Tibial nerve (tissue), 4 donors: Measurements from ENCODE around the gene TSNAXIP1. TPM values are rescaled to one million over a fixed set of nuclear protein-coding genes. Genes with fewer than 3 reads are reported as not detected.

Source experiments
- DNase-seq, 2 donors: peaks; one replicate each; pipeline ENCODE4 v3.0.0-alpha.2; 2019; ENCODE audit warnings: low spot score in 2 of 2
- H3K27ac ChIP-seq, 4 donors: fragments of 200-600 bp; sonication (generic) in 3 of 4; one replicate each; pipeline ENCODE4 v1.5.1; 2017 to 2019; ENCODE audit warnings: mild to moderate bottlenecking in 1 of 4
- H3K27me3 ChIP-seq, 2 donors: fragments of 200-600 bp; sonication (generic) in 1 of 2; one replicate each; pipeline versions ENCODE4 v1.5.1 to v1.6.0; 2017 to 2019
- H3K36me3 ChIP-seq, 3 donors: fragments of 200-600 bp; sonication (generic); one replicate each; pipeline ENCODE4 v1.5.1; 2018 to 2019
- H3K4me1 ChIP-seq, 4 donors: fragments of 200-600 bp; sonication (generic) in 3 of 4; one replicate each; pipeline ENCODE4 v1.5.1; 2017 to 2019
- H3K4me3 ChIP-seq, 4 donors: fragments of 200-600 bp; sonication (generic) in 3 of 4; one replicate each; pipeline ENCODE4 v1.5.1; 2017 to 2019; ENCODE audit warnings: mild to moderate bottlenecking in 1 of 4, moderate library complexity in 1 of 4
- H3K9me3 ChIP-seq, 4 donors: fragments of 200-600 bp; sonication (generic) in 3 of 4; one replicate each; pipeline ENCODE4 v1.5.1; 2017 to 2019
- CTCF ChIP-seq, 5 experiments: fragments of 200-600 bp in 3 of 5; fragments of 450-650 bp in 2 of 5; sonication (generic) in 3 of 5; IDR thresholded peaks; one replicate each; pipeline ENCODE4 v1.5.1; 2016 to 2019; ENCODE audit warnings: antibody characterized with exemption in 5 of 5, mild to moderate bottlenecking in 3 of 5, moderate library complexity in 2 of 5
- EP300 ChIP-seq, 2 donors: sonication (generic); formaldehyde crosslinking; IDR thresholded peaks; one replicate each; pipeline ENCODE4 v1.6.1; 2017; ENCODE audit warnings: antibody characterized with exemption in 2 of 2, mild to moderate bottlenecking in 1 of 2
- POLR2A ChIP-seq, 2 donors: fragments of 450-650 bp; IDR thresholded peaks; one replicate each; pipeline ENCODE4 v1.6.1; 2017; ENCODE audit warnings: antibody characterized with exemption in 2 of 2, mild to moderate bottlenecking in 2 of 2, moderate library complexity in 2 of 2
- WGBS, 2 donors: methylation state at CpG; one replicate each; pipeline ENCODE4 v1.1.5; 2018; 5-methylcytosine and 5-hydroxymethylcytosine counted together
- total RNA-seq, 4 donors: library from RNA; depleted of rRNA; stranded (reverse); fragments of >200 nt; gene quantifications; one replicate each; pipeline ENCODE4 v1.1.0, GENCODE V29; 2016

TSNAXIP1 gene
- total RNA-seq, 4 donors from 2014 or later: 2.8 to 8.4 (median 4.0) TPM

GRCh38 chr16:67761924-67762323 is 44.8 kb upstream of the TSNAXIP1 start:
- H3K36me3 ChIP-seq: peaks cover 0 to 61% (median 0%) of the 10 kb centered on the region in 3 donors
- TF ChIP-seq CTCF (IDR thresholded peaks at IDR 0.05): no peak
- TF ChIP-seq POLR2A (IDR thresholded peaks at IDR 0.05): no peak
- TF ChIP-seq EP300 (IDR thresholded peaks at IDR 0.05): no peak
- H3K27ac ChIP-seq: no peak overlapping the region
- H3K4me1 ChIP-seq: no peaks in the 10 kb centered on the region
- H3K4me3 ChIP-seq: no peak overlapping the region
- DNase-seq: no peak
- WGBS, 2 donors: 95 to 100% methylated on average over 1 of the region's 1 CpG
- H3K9me3 ChIP-seq: no peaks in the 10 kb centered on the region
- no peaks in the 10 kb centered on the region for H3K27me3 ChIP-seq

- Histone ChIP-seq H3K4me3 (no peak overlapping the region), H3K4me1 (no peaks in the 10 kb centered on the region), H3K27me3 (no peaks in the 10 kb centered on the region), H3K27ac (no peak overlapping the region), H3K9me3 (no peaks in the 10 kb centered on the region), H3K36me3 (peaks cover 0 to 57% (median 0%) of the 10 kb centered on the region in 3 donors)
- TF ChIP-seq CTCF (IDR thresholded peaks at IDR 0.05): no peak
- no peak for TF ChIP-seq POLR2A (IDR thresholded peaks at IDR 0.05)
- no peak for TF ChIP-seq EP300 (IDR thresholded peaks at IDR 0.05)
- DNase-seq: no peak
- 93 to 100% methylated on average over 2 of the region's 2 CpGs for whole genome bisulfite sequencing, 2 donors
Observed at GRCh38 chr16:67762385-67762784, 44.3 kb upstream of the TSNAXIP1 start.

GRCh38 chr16:67763066-67763465 is 43.6 kb upstream of the TSNAXIP1 start:
- no peak overlapping the region for H3K27ac ChIP-seq
- 90 to 96% methylated on average over 5 of the region's 5 CpGs for WGBS, 2 donors
- TF ChIP-seq EP300 (IDR thresholded peaks at IDR 0.05) (no peak), POLR2A (IDR thresholded peaks at IDR 0.05) (no peak), CTCF (IDR thresholded peaks at IDR 0.05) (no peak)
- H3K27me3 ChIP-seq: no peaks in the 10 kb centered on the region
- H3K4me1 ChIP-seq: no peaks in the 10 kb centered on the region
- H3K9me3 ChIP-seq: no peaks in the 10 kb centered on the region
- peaks cover 0 to 51% (median 0%) of the 10 kb centered on the region in 3 donors for H3K36me3 ChIP-seq
- no peak overlapping the region for H3K4me3 ChIP-seq
- no peak for DNase-seq

- no peak overlapping the region for H3K27ac ChIP-seq
- no peak overlapping the region for H3K4me3 ChIP-seq
- TF ChIP-seq CTCF (IDR thresholded peaks at IDR 0.05): no peak
- TF ChIP-seq POLR2A (IDR thresholded peaks at IDR 0.05): no peak
- TF ChIP-seq EP300 (IDR thresholded peaks at IDR 0.05): no peak
- peaks cover 0 to 44% (median 0%) of the 10 kb centered on the region in 3 donors for H3K36me3 ChIP-seq
- no peaks in the 10 kb centered on the region for H3K9me3 ChIP-seq
- no peak for DNase-seq
- H3K4me1 ChIP-seq: no peaks in the 10 kb centered on the region
- H3K27me3 ChIP-seq: no peaks in the 10 kb centered on the region
- 69 to 82% methylated on average over 7 of the region's 7 CpGs for WGBS, 2 donors
Observed at GRCh38 chr16:67764158-67764667, 42.5 kb upstream of the TSNAXIP1 start.

GRCh38 chr16:67766291-67766690 is 40.4 kb upstream of the TSNAXIP1 start:
- no peaks in the 10 kb centered on the region for H3K9me3 ChIP-seq
- H3K4me1 ChIP-seq: no peaks in the 10 kb centered on the region
- no peak overlapping the region for H3K4me3 ChIP-seq
- H3K27ac ChIP-seq: no peak overlapping the region
- DNase-seq: no peak
- 79 to 81% methylated on average over 4 of the region's 4 CpGs for WGBS, 2 donors
- no peaks in the 10 kb centered on the region for H3K27me3 ChIP-seq
- H3K36me3 ChIP-seq: peaks cover 0 to 41% (median 0%) of the 10 kb centered on the region in 3 donors
- TF ChIP-seq POLR2A (IDR thresholded peaks at IDR 0.05) (no peak), EP300 (IDR thresholded peaks at IDR 0.05) (no peak), CTCF (IDR thresholded peaks at IDR 0.05) (no peak)
